ENCODE results near the gene DNAJC4.

DNAJC4 gene

GRCh38 chr11:64208796-64209562, 21.4 kb upstream of the DNAJC4 start:
- Histone ChIP-seq H3K4me2 (ENCODE audit: low read length) (peak overlapping the region; percentile 90), H3K27me3 (ENCODE audit: insufficient read depth, low read length) (no peaks in the 10 kb centered on the region), H3K4me1 (ENCODE audit: insufficient read depth, low read length, severe bottlenecking) (peaks cover 41% of the 10 kb centered on the region), H3K4me3 (ENCODE audit: low read depth, low read length, poor library complexity, severe bottlenecking) (peak overlapping the region; percentile 66), H3K36me3 (ENCODE audit: insufficient read depth, low read length) (peaks cover 59% of the 10 kb centered on the region), H3K79me2 (ENCODE audit: insufficient read depth, low read length) (no peaks in the 10 kb centered on the region), H3K9ac (ENCODE audit: low read length) (peak overlapping the region; percentile 80; the same call in 1 of the 2 replicates), H3K9me2 (ENCODE audit: low read depth, low read length) (no peaks in the 10 kb centered on the region), H2AFZ (ENCODE audit: low read length) (no peak overlapping the region), H4K20me1 (ENCODE audit: insufficient read depth, low read length) (no peaks in the 10 kb centered on the region), H3K27ac (ENCODE audit: low read depth, low read length, poor library complexity, severe bottlenecking) (peak overlapping the region; percentile 82), H3K9me3 (ENCODE audit: low read length) (no peaks in the 10 kb centered on the region), H3F3A (ENCODE audit: insufficient read depth, low read length) (no peaks in the 10 kb centered on the region)
- TF ChIP-seq EZH2 (IDR thresholded peaks at IDR 0.05; ENCODE audit: borderline replicate concordance, low read length) (no peak), CTCF (IDR thresholded peaks at IDR 0.05; ENCODE audit: low read length) (no peak)

DNA sequence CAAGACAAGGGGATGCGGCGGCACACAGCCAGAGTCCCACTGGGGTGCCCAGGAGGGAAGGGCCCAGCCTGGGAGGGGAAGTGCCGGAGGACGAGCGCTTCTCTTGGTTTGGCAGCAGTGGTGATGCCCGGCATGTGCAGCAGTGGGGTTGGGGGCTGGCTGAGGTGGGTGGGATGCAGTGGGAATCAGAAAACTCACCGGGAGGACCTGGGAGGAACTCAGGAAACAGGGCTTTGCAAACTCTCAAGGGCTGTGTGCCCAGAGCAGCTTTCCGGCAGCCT, 20.8 kb upstream of the DNAJC4 start:
- no peaks in the 10 kb centered on the region for H3K9me2 ChIP-seq (ENCODE audit: low read depth, low read length)
- no peak for TF ChIP-seq CTCF (IDR thresholded peaks at IDR 0.05; ENCODE audit: low read length)
- TF ChIP-seq EZH2 (IDR thresholded peaks at IDR 0.05; ENCODE audit: borderline replicate concordance, low read length), result no peak
- H3K36me3 ChIP-seq (ENCODE audit: insufficient read depth, low read length), result peaks cover 59% of the 10 kb centered on the region
- H3K79me2 ChIP-seq (ENCODE audit: insufficient read depth, low read length), result no peaks in the 10 kb centered on the region
- no peak overlapping the region for H3K4me2 ChIP-seq (ENCODE audit: low read length)
- H3K9ac ChIP-seq (ENCODE audit: low read length), result no peak overlapping the region; the same call in 1 of the 2 replicates
- H3K27me3 ChIP-seq (ENCODE audit: insufficient read depth, low read length), result no peaks in the 10 kb centered on the region
- no peaks in the 10 kb centered on the region for H3K9me3 ChIP-seq (ENCODE audit: low read length)
- no peaks in the 10 kb centered on the region for H4K20me1 ChIP-seq (ENCODE audit: insufficient read depth, low read length)
- no peak overlapping the region for H3K4me3 ChIP-seq (ENCODE audit: low read depth, low read length, poor library complexity, severe bottlenecking)
- H3K4me1 ChIP-seq (ENCODE audit: insufficient read depth, low read length, severe bottlenecking), result peaks cover 41% of the 10 kb centered on the region
- H3K27ac ChIP-seq (ENCODE audit: low read depth, low read length, poor library complexity, severe bottlenecking), result no peak overlapping the region
- H2AFZ ChIP-seq (ENCODE audit: low read length), result no peak overlapping the region
- H3F3A ChIP-seq (ENCODE audit: insufficient read depth, low read length), result no peaks in the 10 kb centered on the region

DNA sequence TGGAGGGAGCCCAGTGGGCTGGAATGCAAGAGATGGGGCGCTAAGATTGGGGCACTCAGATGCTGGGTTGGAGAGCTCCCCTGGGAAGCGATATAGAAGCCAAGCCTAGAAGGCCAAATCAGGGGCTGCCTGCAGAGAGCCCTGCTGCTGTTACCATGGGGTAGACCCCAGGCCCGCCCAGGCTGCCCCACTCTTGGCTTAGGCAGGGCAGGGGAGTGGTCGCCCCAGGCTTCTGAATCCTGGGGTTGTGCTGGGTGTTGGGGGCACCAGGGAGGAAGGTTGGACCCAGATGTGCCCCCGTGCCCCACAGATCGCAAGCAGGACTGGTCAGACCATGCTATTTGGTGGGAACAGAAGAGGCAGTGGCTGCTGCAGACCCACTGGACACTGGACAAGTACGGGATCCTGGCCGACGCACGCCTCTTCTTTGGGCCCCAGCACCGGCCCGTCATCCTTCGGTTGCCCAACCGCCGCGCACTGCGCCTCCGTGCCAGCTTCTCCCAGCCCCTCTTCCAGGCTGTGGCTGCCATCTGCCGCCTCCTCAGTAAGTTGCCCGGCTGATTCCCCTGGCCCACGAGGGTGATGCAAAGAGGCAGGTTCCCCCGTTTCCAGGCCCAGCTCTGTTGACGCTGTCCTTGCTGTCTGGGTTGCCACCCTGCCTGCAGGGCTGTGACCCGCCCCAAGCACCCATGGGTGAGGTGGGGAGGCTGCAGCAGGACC, 19.9 kb upstream of the DNAJC4 start:
- H3K4me3 ChIP-seq (ENCODE audit: low read depth, low read length, poor library complexity, severe bottlenecking), result no peak overlapping the region
- H3K9me2 ChIP-seq (ENCODE audit: low read depth, low read length), result no peaks in the 10 kb centered on the region
- H2AFZ ChIP-seq (ENCODE audit: low read length), result no peak overlapping the region
- no peaks in the 10 kb centered on the region for H3K9me3 ChIP-seq (ENCODE audit: low read length)
- H3K27ac ChIP-seq (ENCODE audit: low read depth, low read length, poor library complexity, severe bottlenecking), result no peak overlapping the region
- H3K27me3 ChIP-seq (ENCODE audit: insufficient read depth, low read length), result no peaks in the 10 kb centered on the region
- H3K4me1 ChIP-seq (ENCODE audit: insufficient read depth, low read length, severe bottlenecking), result peaks cover 38% of the 10 kb centered on the region
- H3F3A ChIP-seq (ENCODE audit: insufficient read depth, low read length), result no peaks in the 10 kb centered on the region
- no peaks in the 10 kb centered on the region for H3K79me2 ChIP-seq (ENCODE audit: insufficient read depth, low read length)
- H3K9ac ChIP-seq (ENCODE audit: low read length), result no peak overlapping the region
- no peaks in the 10 kb centered on the region for H4K20me1 ChIP-seq (ENCODE audit: insufficient read depth, low read length)
- no peak overlapping the region for H3K4me2 ChIP-seq (ENCODE audit: low read length)
- peaks cover 66% of the 10 kb centered on the region for H3K36me3 ChIP-seq (ENCODE audit: insufficient read depth, low read length)
- TF ChIP-seq CTCF (IDR thresholded peaks at IDR 0.05; ENCODE audit: low read length) (no peak), EZH2 (IDR thresholded peaks at IDR 0.05; ENCODE audit: borderline replicate concordance, low read length) (no peak)

All from OCI-LY1 (cell line).